H1 (cell line): ENCODE measurements around the gene CC2D2A. TPM values are rescaled to one million over a fixed set of nuclear protein-coding genes. Genes with fewer than 3 reads are reported as not detected.

Experiments
- BCL11A ChIP-seq, 2 experiments: IDR thresholded peaks; one replicate each; pipeline ENCODE4 v1.6.1; 2011; ENCODE audit warnings: low read depth in 2 of 2, low read length in 2 of 2, mild to moderate bottlenecking in 2 of 2
- CHD7 ChIP-seq: fragments of 300-600 bp; sonication (generic); IDR thresholded peaks from 2 replicates; pipeline ENCODE4 v1.7.1; 2012; ENCODE audit warnings: low read length, moderate library complexity, mild to moderate bottlenecking, inconsistent platforms; ENCODE audit not compliant: insufficient replicate concordance
- KDM5A ChIP-seq: fragments of 200-600 bp; IDR thresholded peaks from 2 replicates; pipeline ENCODE4 v1.7.1; 2012; ENCODE audit warnings: mild to moderate bottlenecking, low read length, inconsistent platforms, mixed read lengths
- NRF1 ChIP-seq: IDR thresholded peaks from 2 replicates; pipeline ENCODE4 v1.6.1; 2011; ENCODE audit warnings: mild to moderate bottlenecking, low read depth, low read length, improper control_type of control experiment
- POLR2AphosphoS5 ChIP-seq: IDR thresholded peaks from 2 replicates; pipeline ENCODE4 v1.6.1; 2011; ENCODE audit warnings: low read depth, low read length
- polyA plus RNA-seq, 7 experiments: library from polyadenylated mRNA; depleted of rRNA in 3 of 7; stranded (reverse) in 5 of 7; unstranded in 2 of 7; fragments of >200 nt in 5 of 7; fragments of 200-250 nt in 2 of 7; gene quantifications; 1 replicate in 5 of 7; 2 replicates in 1 of 7; 4 replicates in 1 of 7; pipeline versions ENCODE4 v1.2.1 to v1.2.3, GENCODE V29; 2011 to 2013; ENCODE audit warnings: missing spikeins in 2 of 7, mixed read lengths in 2 of 7
- total RNA-seq: library from RNA; stranded (reverse); fragmentation: NEBNext Ultra II Directional; extraction: Animal tissue kit (Norgen Biotek cat#: 25700); gene quantifications from 2 replicates; pipeline ENCODE4 v1.2.1, GENCODE V29; 2021

Gene CC2D2A
- total and polyA plus RNA-seq, 2 of the 8 experiments (the other 6 are each of a cell fraction or from before 2014, with no cell fraction given) = 11.0 to 12.2 TPM

GRCh38 chr4:15488658-15489470 is 19.2 kb downstream of the CC2D2A start (continued):
- TF ChIP-seq CHD7 (no peak), POLR2AphosphoS5 (no peak), KDM5A (no peak), NRF1 (no peak), BCL11A (IDR thresholded peaks at IDR 0.05; ENCODE audit: low read depth in 2 of 2, low read length in 2 of 2) (no peak)
